ENCODE results near the gene ALDH1B1.

ALDH1B1 gene

DNA sequence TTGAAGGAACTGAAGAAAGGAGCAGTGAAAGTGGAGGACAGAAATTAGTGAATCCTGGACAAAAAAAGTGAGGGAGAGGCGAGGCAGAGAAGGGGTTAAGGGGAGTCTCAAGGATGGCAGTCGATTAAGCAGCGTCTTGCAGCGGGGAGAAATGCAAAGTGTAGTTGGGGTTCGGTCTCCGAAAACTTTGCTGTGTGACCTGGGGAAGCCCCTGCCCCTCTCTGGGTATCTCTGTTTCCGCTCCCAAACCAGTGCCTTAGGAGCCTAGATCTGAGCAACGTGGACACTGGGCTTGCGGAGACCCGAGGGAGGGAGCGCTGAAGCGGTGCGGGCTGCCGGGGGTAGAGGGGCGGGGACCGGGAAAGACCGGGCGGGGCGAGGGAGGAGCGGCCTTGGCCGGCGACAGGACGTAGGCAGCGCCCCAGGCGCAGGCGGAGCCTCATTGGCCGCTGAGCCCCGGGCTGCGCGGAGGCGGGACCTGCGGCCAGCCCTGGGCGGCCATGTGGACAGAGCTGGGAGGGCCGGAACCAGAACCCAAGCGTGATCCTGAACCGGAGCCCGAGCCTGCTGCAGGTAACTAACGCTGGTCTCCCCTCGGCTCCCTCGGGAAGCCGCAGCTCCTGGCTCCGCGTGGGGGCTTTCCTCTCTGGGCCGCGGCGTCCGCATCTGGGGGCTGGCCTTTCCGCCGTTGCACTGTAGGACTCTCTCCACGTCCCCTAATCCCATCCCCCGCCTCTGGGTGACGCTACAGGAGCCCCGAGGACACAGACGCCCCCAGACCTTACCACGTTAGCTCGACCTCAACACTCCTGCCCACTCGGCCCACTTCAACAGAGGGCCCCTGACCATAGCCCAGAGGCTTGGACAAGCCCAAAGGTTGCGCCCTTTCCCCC lies at the start of gene ALDH1B1:
ALDH1B1 (plus strand) TSS at position 468 of the 893 bp plus-strand sequence. CDS start 3,047 bp downstream, outside the sequence.
- DNase-seq: peak; percentile 71

DNA sequence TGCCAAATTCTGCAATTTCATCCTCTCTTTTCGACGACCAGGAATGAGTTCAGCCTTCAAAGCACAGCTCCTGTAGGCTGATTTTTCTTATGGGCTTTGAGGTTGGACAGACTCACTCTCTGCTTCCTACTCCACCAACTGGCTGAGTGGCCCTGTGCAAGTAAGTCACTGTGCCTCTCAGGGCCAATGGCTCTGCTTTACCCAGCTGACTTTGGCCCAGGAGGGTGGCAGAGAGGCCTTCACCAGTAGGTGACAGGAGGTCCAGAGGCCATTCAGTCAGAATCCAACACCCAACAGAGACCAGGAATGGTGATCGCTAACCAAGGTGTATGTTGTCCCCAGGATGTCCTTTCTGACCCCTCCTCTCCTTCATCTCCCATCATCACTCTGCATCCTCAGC lies 49.5 kb upstream of the ALDH1B1 start:
- no peak for DNase-seq

DNA sequence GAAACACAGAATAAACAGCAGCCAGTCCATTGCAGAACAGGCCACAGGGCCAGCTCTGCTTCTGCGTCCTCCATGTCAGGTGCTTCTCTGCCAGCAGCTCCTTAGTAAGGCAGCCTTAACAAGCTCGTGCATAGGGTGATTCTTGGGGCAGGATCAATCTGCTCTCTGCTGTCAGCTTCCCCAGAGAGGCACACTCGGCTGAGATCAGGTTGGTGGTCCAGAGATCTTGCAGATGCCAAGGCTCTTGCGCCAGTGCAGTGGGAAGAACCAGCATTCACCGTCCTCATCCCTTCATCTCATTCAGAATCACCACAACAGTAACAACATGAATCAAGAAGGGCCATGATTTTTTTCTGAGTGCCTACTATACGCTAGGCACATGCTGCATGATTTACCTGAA lies 49.0 kb upstream of the ALDH1B1 start:
- DNase-seq: no peak

DNA sequence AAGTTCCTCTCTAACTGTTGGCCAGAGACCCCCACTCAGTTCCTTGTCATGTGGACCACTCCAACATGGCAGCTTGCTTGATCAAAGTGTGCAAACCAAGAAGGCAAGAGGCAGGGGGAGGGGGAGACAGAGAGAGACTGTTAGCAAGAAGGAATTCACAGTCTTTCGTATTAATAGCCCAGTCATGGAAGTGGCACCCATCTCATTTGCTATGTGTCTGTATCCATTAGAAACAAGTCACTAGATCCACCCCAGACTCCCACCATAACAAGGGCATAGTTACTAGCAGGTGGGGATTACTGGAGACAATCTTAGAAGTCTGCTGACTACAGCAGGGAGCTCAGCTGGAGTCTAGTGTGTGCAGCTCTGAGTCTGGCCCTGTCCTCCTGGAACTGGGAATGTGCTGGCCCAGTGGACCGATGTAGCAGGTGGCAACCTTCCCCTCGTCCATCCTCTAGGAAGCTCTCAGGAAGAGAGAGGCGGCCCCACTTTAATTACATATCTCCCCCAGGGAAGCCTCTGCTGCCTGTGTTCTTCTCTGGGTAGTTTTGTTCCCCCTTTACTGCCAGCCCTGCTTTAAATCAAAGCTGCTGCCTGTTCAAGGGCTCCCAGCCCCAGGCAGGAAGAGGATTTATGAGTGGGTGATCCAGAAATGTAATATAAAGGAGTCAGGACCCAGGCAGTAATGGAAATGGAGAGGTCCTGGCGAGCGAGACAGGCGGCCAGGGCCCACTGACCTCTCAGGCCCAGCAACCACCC lies 47.8 kb upstream of the ALDH1B1 start:
- no peak for DNase-seq

DNA sequence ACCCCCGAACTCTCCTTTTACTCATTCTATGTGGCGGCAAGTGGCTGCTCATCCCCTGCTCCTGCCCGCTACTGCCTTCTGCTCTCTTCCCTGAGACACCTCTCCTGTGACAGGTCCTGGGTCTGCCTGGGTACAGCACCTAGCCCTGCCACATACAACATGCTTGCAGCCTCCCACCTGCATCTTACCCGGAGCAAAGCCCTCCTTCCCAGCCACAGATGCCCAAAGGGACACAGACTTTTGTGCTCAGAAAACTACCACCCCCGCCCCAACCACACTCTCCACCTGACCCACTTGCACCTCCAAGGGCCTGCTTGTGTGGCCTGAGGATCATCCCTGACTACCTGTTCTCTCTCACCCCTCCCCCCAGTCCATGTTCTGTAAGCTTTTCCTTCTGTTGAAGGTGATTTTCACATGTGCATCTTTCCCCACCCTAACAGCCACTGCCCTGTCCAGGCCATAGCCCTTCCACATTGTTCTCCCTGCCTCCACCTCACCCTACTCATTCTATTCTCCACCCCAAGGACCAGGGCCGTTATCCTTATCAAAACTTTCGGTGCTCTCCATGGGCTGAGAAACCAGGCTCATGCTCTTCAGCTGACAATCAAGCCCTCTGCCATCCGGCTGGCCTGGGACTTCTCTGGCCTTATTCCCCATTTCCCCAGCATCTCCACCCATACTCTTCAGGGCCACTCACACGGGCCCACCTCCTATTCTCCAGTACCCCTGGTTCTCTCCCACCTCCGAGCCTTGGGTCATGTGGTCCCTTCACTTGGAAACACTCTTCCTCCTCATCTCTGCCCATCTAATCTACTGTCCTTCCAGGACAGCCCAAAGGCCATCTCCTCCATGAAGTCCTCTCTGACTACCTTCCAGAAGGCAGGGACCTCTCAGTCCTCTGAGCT lies 46.4 kb upstream of the ALDH1B1 start:
- no peak for DNase-seq

DNA sequence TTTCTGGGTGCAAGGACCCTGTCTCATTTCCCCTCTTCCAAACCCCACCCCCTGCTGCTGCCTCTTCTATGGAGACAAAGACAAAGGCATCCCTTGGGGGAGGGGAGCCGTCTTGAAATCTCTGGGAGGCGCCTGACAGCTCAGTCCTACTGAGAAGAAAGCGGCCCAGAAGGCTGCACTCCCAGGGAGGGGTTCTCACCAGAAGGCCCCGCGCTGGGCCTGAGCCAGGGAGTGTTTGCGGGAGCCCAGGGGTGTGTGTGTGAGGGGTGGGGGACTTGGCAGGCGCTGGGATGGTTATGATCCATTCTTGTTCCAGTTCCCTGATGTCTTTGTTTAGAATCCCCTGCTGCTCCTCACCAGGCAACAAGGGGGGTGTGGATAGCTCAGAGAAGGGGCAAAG lies 45.7 kb upstream of the ALDH1B1 start:
- DNase-seq: no peak

DNA sequence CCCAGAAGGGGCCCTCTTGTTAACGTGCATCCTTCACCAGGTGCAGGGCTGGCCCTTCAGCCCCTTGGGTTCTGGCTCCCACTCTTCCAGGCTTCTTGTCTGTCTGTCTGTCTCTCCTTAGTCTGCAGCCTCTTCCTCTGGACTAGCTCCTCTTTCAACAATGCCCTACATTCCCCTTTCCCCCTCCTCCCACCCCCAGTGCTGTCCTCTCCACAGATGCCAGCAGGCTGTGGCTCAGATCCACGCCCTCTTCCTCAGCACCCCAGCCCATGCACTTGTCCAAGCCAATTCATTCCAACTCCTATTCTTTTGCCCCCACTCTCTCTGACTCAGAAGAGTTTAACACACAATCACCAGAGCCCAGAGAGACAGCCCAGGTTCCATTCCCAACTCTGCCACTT lies 45.2 kb upstream of the ALDH1B1 start:
- DNase-seq: no peak

DNA sequence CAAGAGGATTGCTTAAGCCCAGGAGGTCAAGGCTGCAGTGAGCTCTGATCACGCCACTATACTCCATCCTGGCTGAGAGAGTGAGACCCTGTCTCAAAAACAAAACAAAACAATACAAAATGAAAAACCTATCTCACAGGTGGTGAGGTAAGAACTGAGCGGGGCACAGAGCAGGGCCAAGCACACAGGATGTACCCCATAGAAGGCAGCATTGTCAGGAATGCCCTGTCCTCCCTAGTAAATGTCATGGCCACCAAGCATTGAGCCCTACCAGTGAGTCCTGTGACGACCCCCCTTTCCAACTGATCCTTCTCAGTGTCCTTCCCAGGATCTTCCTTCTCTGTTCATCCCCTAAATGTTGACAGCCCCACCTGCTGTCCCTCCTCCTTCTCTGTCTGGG lies 44.6 kb upstream of the ALDH1B1 start:
- DNase-seq: no peak

GRCh38 chr9:38350529-38350928 lies 42.0 kb upstream of the ALDH1B1 start:
- DNase-seq: no peak

DNA sequence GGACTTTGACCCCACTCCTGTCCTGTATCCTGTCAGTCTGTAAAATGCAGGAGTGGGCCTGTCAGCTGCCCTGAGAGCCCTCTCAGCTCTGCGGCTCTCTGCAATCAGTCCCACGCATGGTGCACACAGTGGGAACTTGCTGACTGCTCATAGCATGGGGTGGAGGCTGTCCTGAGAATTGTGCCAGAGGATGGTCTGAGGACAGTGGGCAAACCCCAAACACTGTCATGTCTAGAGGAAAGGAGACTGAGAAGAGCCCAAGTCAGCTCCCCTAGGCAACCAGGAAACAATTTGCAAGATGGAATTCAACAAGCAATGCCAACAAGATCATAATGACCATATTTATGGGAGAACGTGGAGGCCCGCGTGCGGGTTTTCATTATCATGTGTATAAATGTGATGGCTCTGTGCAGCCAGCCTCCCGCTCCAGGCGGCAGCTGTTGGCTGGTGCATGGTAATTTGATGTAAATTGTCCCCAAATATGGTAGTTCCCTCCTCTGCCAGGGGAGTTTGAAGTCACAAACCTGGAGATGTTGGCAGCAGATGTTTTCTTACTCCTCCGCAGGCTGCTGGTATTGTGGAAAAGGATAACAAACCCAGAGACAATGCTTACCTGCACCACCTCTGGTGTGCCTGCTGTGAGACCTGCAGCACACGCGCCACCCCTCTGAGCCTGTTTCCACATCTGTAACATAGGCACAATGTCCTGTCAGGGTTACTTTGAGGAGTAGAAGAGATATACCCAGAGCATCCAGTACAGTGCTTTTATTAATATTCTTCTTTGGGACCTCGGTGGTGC lies 39.8 kb upstream of the ALDH1B1 start:
- no peak for DNase-seq

DNA sequence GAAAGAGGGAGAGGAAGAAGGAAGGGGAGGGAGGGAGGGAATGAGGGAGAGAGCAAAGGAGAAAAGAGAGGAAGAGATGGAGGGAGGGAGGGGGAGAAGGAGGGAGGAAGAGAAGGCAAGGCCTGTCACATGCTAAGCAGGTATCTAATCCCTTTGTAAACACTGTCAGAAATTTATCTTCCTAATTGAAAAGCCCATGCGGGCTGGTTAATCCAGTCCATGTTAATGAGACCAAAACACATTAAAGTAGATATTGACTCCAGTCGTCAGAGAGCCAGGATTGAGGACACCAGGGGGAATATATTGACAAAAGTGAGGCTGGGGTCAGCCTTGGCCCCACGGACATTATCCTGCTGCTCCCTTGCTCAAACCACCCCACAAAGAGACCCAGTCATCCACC lies 37.4 kb upstream of the ALDH1B1 start:
- DNase-seq: no peak

DNA sequence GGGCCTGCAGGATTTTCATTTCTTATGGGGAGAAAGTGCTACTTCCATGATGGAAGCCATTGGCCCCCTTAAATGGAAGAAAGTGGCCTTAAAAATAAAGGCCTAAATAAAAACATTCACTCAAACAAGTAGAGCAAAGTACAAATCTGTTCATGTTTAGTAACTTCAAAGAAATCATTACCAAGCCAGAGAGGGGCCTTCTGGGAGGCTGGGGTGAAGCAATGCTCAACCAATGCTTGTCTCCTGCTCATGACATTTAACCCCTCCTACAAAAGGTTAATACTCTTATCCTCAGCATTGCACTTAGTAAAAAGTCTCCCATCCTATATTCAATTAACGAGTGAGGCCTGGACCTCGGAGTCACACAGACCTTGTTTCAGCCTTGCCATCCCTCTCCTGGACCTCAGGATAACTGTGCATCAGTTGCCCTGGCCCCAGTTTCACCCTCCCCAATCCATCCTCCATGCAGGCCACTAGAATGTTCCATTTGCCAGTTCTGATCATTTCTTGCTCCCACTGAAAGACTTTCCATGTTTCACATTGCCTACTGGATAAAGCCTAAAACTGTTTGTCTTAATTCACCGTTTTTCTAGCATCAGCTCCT lies 36.9 kb upstream of the ALDH1B1 start:
- DNase-seq: no peak

GRCh38 chr9:38356851-38357250 lies 35.7 kb upstream of the ALDH1B1 start:
- DNase-seq: no peak

DNA sequence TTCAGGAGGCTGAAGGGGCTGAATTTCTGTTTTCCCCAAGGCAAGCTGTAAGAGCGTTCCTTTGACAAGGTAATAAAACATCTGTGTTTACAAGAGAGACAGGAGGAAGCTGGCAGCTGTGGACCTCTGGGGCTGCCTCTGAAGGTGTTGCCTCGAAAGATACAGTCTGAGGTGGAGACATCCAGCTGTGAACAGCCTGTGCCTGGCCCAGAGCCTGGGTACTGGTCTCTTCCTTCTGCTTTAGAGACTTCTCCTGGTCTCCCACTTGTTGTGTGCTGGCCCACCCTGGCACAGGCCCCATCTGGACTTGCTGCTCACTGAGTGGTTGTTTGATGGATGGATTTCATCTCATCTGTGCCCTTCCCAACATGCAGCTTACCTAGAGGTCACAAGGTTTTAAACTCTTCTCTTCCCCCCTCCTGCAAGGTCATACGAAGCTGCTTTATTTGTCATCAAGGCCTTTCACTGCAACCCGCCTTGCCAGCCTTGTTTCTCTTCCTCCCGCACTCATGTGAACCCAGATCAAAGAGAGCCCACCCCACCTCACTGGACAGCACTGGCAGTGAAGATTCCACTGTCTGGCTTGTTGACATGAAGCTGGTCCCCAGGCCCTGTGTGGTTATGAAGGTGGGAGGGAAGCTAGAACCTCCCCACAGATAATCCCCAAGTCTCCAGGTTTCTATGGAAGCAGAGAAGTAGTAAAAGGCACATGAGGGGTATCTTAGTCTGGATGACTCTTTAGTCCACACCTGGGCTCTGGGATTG lies 35.0 kb upstream of the ALDH1B1 start:
- DNase-seq: no peak

GRCh38 chr9:38358390-38359296 lies 33.9 kb upstream of the ALDH1B1 start:
- DNase-seq: no peak

- DNase-seq: no peak
These were observed 33.2 kb upstream of the ALDH1B1 start for GRCh38 chr9:38359297-38359653.

DNA sequence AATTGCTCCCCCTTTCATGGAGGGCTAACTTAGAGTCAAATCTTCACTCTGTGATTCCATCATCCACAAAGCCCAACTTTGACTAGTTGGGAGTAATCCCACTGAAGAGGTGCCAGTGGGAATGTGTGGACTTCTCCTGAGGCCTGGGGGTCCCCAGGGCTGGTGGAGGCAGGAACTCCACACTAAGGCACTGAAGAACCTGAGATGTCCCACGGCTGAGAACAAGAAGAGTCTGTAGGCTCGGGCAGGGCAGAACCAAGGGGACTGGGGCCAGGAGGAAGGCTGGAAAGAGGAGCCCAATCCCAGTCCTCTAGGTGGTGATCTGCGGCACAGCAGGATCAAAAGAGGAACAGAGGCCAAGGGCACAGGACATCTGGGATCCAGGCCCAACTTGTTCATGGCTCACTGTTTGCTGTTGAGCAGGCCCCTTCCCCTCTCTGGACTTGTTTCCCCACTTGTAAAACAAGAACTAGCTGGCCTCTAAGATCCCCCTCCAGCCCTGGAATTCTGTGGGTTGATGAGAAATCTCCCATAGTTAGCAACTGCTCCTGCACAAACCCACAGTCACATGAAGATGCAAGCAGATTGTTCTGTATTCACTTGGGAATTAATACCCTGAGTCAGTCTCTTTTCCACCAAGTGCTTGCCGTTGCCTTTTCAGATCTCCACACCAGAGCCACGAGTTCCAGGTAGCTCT lies 32.7 kb upstream of the ALDH1B1 start:
- DNase-seq: no peak

GRCh38 chr9:38360839-38361472 lies 31.5 kb upstream of the ALDH1B1 start:
- DNase-seq: no peak

- DNase-seq: no peak
These were observed 31.0 kb upstream of the ALDH1B1 start for GRCh38 chr9:38361473-38361850.
